ENCODE results near the gene PILRB. TPM values are rescaled to one million over a fixed set of nuclear protein-coding genes. Genes with fewer than 3 reads are reported as not detected.

PILRB gene
- total RNA-seq, 1 donor from 2014 or later, result 36.8 TPM

DNA sequence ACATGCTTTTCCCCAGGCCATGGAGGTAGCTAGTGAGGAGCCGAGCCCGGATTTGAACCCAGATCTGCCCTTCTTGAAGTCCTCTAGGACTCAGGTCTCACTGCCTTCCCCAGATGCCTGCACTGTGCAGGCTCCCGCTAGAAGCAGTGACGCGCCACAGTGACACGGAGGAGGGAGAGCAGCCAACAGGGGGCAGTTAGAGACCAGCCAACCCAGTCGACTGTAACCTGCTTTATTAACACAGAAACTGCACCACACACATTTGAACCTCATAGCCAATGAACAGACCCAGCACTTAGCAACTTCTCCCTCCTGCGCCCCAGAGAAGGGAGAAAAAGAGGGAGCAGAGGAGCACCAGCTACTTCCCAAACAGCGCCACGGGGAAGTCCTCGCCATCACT is 42.7 kb downstream of the PILRB start:
- no peak for DNase-seq (ENCODE audit: extremely low read depth, low read depth, low spot score)

- no peak for DNase-seq (ENCODE audit: extremely low read depth, low read depth, low spot score)
Observed at GRCh38 chr7:100401811-100402210, 43.9 kb downstream of the PILRB start.

GRCh38 chr7:100402241-100402640 is 44.3 kb downstream of the PILRB start:
- no peak for DNase-seq (ENCODE audit: extremely low read depth, low read depth, low spot score)

DNA sequence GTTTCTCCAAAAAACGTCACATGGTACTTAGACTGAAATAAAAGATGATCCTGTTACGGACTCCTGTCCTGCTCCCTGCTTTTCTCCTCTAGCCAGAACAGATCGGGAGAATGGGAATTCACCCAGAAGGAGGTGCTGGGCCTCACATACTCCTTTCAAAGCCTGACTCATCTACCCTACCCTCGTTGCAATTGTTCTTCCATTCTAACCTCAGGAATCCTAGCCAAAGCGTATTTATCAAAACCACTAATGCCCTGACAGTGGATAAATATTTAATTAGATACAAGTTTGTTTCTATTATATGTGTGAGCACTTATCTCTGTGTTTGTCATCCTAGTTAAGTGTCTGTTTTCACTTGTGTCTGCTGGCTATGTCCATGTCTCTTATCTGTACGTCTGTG is 48.9 kb downstream of the PILRB start:
- no peak for DNase-seq (ENCODE audit: extremely low read depth, low read depth, low spot score)

DNA sequence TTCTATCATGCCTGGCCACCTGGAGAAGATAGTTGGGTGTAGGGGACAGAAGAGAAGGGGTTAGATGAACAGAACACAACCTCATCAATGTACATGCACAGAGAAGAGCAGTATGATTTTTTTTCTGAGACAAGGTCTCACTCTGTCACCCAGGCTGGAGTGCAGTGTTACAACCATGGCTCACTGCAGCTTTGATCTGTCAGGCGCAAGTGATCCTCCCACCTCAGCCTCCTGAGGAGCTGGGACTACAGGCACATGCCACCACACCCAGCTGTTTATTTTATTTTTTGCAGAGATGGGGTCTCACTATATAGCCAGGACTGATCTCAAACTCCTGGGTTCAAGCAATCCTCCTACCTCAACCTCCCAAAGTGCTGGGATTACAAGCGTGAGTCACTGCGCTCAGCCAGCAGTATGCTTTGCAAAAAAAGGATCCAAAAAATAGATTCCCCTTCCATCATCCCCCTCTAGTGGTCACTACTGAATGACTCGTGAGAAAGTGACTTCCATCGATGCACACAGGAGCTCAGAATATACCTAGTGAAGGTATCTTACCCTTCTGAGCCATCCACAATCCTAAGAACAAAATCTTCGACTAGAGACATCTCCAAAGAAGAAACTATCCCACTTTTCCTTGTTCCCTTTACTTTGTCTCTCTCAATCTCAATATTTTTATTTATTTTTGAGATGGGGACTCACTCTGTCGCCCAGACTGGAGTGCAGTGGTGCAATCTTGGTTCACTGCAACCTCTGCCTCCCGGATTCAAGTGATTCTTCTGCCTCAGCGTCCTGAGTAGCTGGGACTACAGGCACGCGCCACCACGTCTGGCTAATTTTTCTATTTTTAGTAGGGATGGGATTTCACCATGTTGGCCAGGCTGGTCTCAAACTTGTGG is 49.6 kb downstream of the PILRB start:
- peak; percentile 22 for DNase-seq (ENCODE audit: extremely low read depth, low read depth, low spot score)

- DNase-seq (ENCODE audit: extremely low read depth, low read depth, low spot score), result no peak
Observed at GRCh38 chr7:100411101-100411500, 53.2 kb downstream of the PILRB start.

- DNase-seq (ENCODE audit: extremely low read depth, low read depth, low spot score), result no peak
Observed at GRCh38 chr7:100413346-100413745, 55.4 kb downstream of the PILRB start.

GRCh38 chr7:100413889-100414288 is 56.0 kb downstream of the PILRB start:
- DNase-seq (ENCODE audit: extremely low read depth, low read depth, low spot score), result no peak

DNA sequence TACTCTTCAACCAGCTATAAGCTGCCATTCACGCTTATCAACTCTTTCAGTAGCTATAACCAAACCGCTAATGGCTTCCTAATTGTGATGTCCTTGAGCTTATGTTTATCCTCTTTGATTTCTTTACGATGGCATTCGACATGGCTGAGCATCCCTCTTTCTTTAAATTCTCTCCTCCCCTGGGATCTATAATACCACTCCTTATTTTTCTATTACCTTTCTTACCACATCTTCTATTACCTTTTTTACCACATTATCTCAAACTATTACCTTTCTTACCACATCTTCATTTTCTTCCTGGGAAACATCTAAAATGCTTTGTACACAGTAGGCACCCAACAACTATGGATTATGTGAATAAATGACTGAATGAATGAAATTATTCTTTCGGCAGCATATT is 57.5 kb downstream of the PILRB start:
- DNase-seq (ENCODE audit: extremely low read depth, low read depth, low spot score), result no peak

Other genes starting within 250 kb of the PILRB start
- 49.8 and 71.4 TPM in 2 replicates for gene TAF6, start 238.8 kb upstream of the PILRB start, total RNA-seq
- 23.6 and 37.9 TPM in 2 replicates for gene CNPY4, start 238.5 kb upstream of the PILRB start, total RNA-seq
- 2.3 and 3.9 TPM in 2 replicates for gene MBLAC1, start 231.2 kb upstream of the PILRB start, total RNA-seq
- 137 and 193 TPM in 2 replicates for gene LAMTOR4, start 209.2 kb upstream of the PILRB start, total RNA-seq
- 9.3 and 20.0 TPM in 2 replicates for gene TRAPPC14, start 199.4 kb upstream of the PILRB start, total RNA-seq
- gene GAL3ST4, start 189.5 kb upstream of the PILRB start, total RNA-seq, result 1.6 and 2.3 TPM in 2 replicates
- gene GPC2, start 180.7 kb upstream of the PILRB start, total RNA-seq, result 3.2 and 6.8 TPM in 2 replicates
- 0.15 and 1.1 TPM in 2 replicates for gene STAG3, start 180.2 kb upstream of the PILRB start, total RNA-seq
- 0.12 TPM in 1 of 2 replicates, not detected in the other for gene PVRIG, start 138.2 kb upstream of the PILRB start, total RNA-seq
- not detected in 2 replicates for gene SPDYE3, start 50.4 kb upstream of the PILRB start, total RNA-seq
- 2.5 TPM in 1 of 2 replicates, not detected in the other for gene PILRA, start 15.4 kb downstream of the PILRB start, total RNA-seq
- gene ZCWPW1, start 70.6 kb downstream of the PILRB start, total RNA-seq, result 0.78 and 4.5 TPM in 2 replicates
- gene MEPCE, start 71.7 kb downstream of the PILRB start, total RNA-seq, result 32.9 and 41.1 TPM in 2 replicates
- gene PPP1R35, start 78.4 kb downstream of the PILRB start, total RNA-seq, result 31.7 and 42.9 TPM in 2 replicates
- gene SPACDR, start 106.1 kb downstream of the PILRB start, total RNA-seq, result 1.0 TPM in 1 of 2 replicates, not detected in the other
- gene TSC22D4, start 121.1 kb downstream of the PILRB start, total RNA-seq, result 66.1 and 75.2 TPM in 2 replicates
- 2.5 and 3.6 TPM in 2 replicates for gene NYAP1, start 125.8 kb downstream of the PILRB start, total RNA-seq
- 29.2 and 37.3 TPM in 2 replicates for gene AGFG2, start 181.1 kb downstream of the PILRB start, total RNA-seq
- 0.29 and 1.8 TPM in 2 replicates for gene SAP25, start 215.8 kb downstream of the PILRB start, total RNA-seq
- gene LRCH4, start 228.0 kb downstream of the PILRB start, total RNA-seq, result 42.4 and 93.0 TPM in 2 replicates
- not detected in 2 replicates for gene FBXO24, start 228.2 kb downstream of the PILRB start, total RNA-seq
- gene PCOLCE, start 244.2 kb downstream of the PILRB start, total RNA-seq, result 2.9 and 5.7 TPM in 2 replicates